OCI-LY1 (cell line): ENCODE measurements around the gene REX1BD.

ENCODE experiments used
- H2AFZ ChIP-seq: fragments of 200-600 bp; sonication (generic), shearing (Covaris generic); 2 replicates; pipeline ENCODE4 v1.6.0; 2014; ENCODE audit warnings: antibody characterized with exemption, mild to moderate bottlenecking, low read length
- H3F3A ChIP-seq: fragments of 200-600 bp; sonication (generic), shearing (Covaris generic); 2 replicates; pipeline ENCODE4 v1.6.0; 2014; ENCODE audit warnings: mild to moderate bottlenecking, antibody characterized with exemption, low read length, moderate library complexity; ENCODE audit not compliant: insufficient read depth
- H3K27ac ChIP-seq: fragments of 200-600 bp; sonication (generic); 2 replicates; pipeline ENCODE4 v1.5.1; 2014; ENCODE audit warnings: low read length, mixed run types, mild to moderate bottlenecking, low read depth; ENCODE audit not compliant: poor library complexity, severe bottlenecking
- H3K27me3 ChIP-seq: fragments of 200-600 bp; sonication (generic); 2 replicates; pipeline ENCODE4 v1.6.0; 2014; ENCODE audit warnings: antibody characterized with exemption, mild to moderate bottlenecking, low read length, moderate library complexity; ENCODE audit not compliant: insufficient read depth
- H3K36me3 ChIP-seq: fragments of 200-600 bp; sonication (generic); 2 replicates; pipeline ENCODE4 v1.6.1; 2014; ENCODE audit warnings: mild to moderate bottlenecking, antibody characterized with exemption, low read length, moderate library complexity, mixed read lengths; ENCODE audit not compliant: insufficient read depth
- H3K4me1 ChIP-seq: fragments of 200-600 bp; sonication (generic); 2 replicates; pipeline ENCODE4 v1.5.1; 2014; ENCODE audit warnings: mild to moderate bottlenecking, low read length, moderate library complexity; ENCODE audit not compliant: insufficient read depth, severe bottlenecking
- H3K4me2 ChIP-seq: fragments of 200-600 bp; sonication (generic), shearing (Covaris generic); 2 replicates; pipeline ENCODE4 v1.6.1; 2014; ENCODE audit warnings: low read length
- H3K4me3 ChIP-seq: fragments of 200-600 bp; sonication (generic); 2 replicates; pipeline ENCODE4 v1.5.1; 2014; ENCODE audit warnings: low read length, low read depth, mild to moderate bottlenecking, mixed read lengths; ENCODE audit not compliant: poor library complexity, severe bottlenecking
- H3K79me2 ChIP-seq: fragments of 200-600 bp; shearing (Covaris generic); 2 replicates; pipeline ENCODE4 v1.6.1; 2016; ENCODE audit warnings: mixed run types, low read length, mixed read lengths; ENCODE audit not compliant: insufficient read depth
- H3K9ac ChIP-seq: fragments of 200-600 bp; sonication (generic), shearing (Covaris generic); 2 replicates; pipeline ENCODE4 v1.6.1; 2014; ENCODE audit warnings: mild to moderate bottlenecking, low read length, mixed read lengths
- H3K9me2 ChIP-seq: fragments of 200-600 bp; sonication (generic), shearing (Covaris generic); 2 replicates; pipeline ENCODE4 v1.6.1; 2014; ENCODE audit warnings: low read depth, mild to moderate bottlenecking, low read length, mixed read lengths
- H3K9me3 ChIP-seq: fragments of 200-600 bp; shearing (Covaris generic); 2 replicates; pipeline ENCODE4 v1.6.1; 2014; ENCODE audit warnings: low read length, mixed read lengths
- H4K20me1 ChIP-seq: fragments of 200-600 bp; sonication (generic), shearing (Covaris generic); 2 replicates; pipeline ENCODE4 v1.6.0; 2016; ENCODE audit warnings: mild to moderate bottlenecking, low read length; ENCODE audit not compliant: insufficient read depth
- EZH2 ChIP-seq: fragments of 200-600 bp; sonication (generic), shearing (Covaris generic); IDR thresholded peaks from 2 replicates; pipeline ENCODE4 v1.8.0; 2017; ENCODE audit warnings: borderline replicate concordance, mixed run types, mild to moderate bottlenecking, antibody characterized with exemption, low read length, moderate library complexity, mixed read lengths
- TF ChIP-seq, protein P1 (sequence below): fragments of 200-600 bp; sonication (generic), shearing (Covaris generic); IDR thresholded peaks from 2 replicates; pipeline ENCODE4 v1.5.1; 2017; ENCODE audit warnings: mild to moderate bottlenecking, antibody characterized with exemption, low read length, moderate library complexity, mixed read lengths

REX1BD gene

GRCh38 chr19:18571564-18572344 is 16.8 kb upstream of the REX1BD start, which contains the start of gene UBA52:
Gene UBA52, plus strand, starts transcription at chr19:18571857. Its CDS starts 1,444 bp downstream, at chr19:18573301.
- Histone ChIP-seq H3K4me2 (peak within 1 kb of the TSS; percentile 92), H3K79me2 (peaks cover 10% of the 10 kb centered on the region), H2AFZ (no peak within 1 kb of the TSS), H3K27me3 (no peaks in the 10 kb centered on the region), H3K9me2 (no peaks in the 10 kb centered on the region), H3F3A (no peaks in the 10 kb centered on the region), H3K27ac (peak within 1 kb of the TSS; percentile 77), H3K36me3 (peaks cover 72% of the 10 kb centered on the region), H3K4me3 (peak within 1 kb of the TSS; percentile 81), H3K9ac (peak within 1 kb of the TSS; percentile 85), H3K9me3 (no peaks in the 10 kb centered on the region), H3K4me1 (peaks cover 20% of the 10 kb centered on the region), H4K20me1 (no peaks in the 10 kb centered on the region; the same call in 1 of the 2 replicates)
- no peak for TF ChIP-seq EZH2
- TF ChIP-seq, protein P1, sequence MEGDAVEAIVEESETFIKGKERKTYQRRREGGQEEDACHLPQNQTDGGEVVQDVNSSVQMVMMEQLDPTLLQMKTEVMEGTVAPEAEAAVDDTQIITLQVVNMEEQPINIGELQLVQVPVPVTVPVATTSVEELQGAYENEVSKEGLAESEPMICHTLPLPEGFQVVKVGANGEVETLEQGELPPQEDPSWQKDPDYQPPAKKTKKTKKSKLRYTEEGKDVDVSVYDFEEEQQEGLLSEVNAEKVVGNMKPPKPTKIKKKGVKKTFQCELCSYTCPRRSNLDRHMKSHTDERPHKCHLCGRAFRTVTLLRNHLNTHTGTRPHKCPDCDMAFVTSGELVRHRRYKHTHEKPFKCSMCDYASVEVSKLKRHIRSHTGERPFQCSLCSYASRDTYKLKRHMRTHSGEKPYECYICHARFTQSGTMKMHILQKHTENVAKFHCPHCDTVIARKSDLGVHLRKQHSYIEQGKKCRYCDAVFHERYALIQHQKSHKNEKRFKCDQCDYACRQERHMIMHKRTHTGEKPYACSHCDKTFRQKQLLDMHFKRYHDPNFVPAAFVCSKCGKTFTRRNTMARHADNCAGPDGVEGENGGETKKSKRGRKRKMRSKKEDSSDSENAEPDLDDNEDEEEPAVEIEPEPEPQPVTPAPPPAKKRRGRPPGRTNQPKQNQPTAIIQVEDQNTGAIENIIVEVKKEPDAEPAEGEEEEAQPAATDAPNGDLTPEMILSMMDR = no peak

DNA sequence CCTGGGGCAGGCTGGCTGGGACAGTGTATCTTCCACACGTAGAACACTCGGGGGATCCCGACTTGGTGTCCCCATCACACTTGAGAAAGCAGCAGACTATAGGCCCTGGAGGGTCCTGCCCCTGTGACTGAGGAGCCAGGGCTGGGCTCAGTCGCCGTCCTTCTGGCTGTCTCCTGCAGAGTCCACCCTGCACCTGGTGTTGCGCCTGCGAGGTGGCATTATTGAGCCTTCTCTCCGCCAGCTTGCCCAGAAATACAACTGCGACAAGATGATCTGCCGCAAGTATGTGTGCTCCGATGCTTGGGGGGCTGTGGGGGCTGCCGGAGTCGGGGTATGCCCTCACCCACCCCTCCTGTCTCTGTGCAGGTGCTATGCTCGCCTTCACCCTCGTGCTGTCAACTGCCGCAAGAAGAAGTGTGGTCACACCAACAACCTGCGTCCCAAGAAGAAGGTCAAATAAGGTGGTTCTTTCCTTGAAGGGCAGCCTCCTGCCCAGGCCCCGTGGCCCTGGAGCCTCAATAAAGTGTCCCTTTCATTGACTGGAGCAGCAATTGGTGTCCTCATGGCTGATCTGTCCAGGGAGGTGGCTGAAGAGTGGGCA is 13.8 kb upstream of the REX1BD start:
- no peak overlapping the region for H2AFZ ChIP-seq
- H3F3A ChIP-seq = no peaks in the 10 kb centered on the region
- no peaks in the 10 kb centered on the region for H3K27me3 ChIP-seq
- no peak overlapping the region for H3K27ac ChIP-seq
- peaks cover 63% of the 10 kb centered on the region for H3K36me3 ChIP-seq
- H3K9ac ChIP-seq = no peak overlapping the region
- no peak overlapping the region for H3K4me3 ChIP-seq
- peaks cover 10% of the 10 kb centered on the region for H3K79me2 ChIP-seq
- no peaks in the 10 kb centered on the region for H3K9me3 ChIP-seq
- TF ChIP-seq, protein P1 = no peak
- no peak for TF ChIP-seq EZH2
- H4K20me1 ChIP-seq = no peaks in the 10 kb centered on the region; the same call in 1 of the 2 replicates
- H3K4me1 ChIP-seq = peaks cover 20% of the 10 kb centered on the region
- H3K9me2 ChIP-seq = no peaks in the 10 kb centered on the region
- H3K4me2 ChIP-seq = no peak overlapping the region

GRCh38 chr19:18576383-18576782 is 12.2 kb upstream of the REX1BD start:
- H3K36me3 ChIP-seq = peaks cover 60% of the 10 kb centered on the region
- H3K9me3 ChIP-seq = no peaks in the 10 kb centered on the region
- H3K27ac ChIP-seq = no peak overlapping the region
- H3K9me2 ChIP-seq = no peaks in the 10 kb centered on the region
- no peaks in the 10 kb centered on the region for H3F3A ChIP-seq
- H3K79me2 ChIP-seq = peaks cover 10% of the 10 kb centered on the region
- H2AFZ ChIP-seq = no peak overlapping the region
- TF ChIP-seq, protein P1 = no peak
- TF ChIP-seq EZH2 = no peak
- peaks cover 14% of the 10 kb centered on the region for H3K4me1 ChIP-seq
- H3K4me3 ChIP-seq = no peak overlapping the region
- H3K4me2 ChIP-seq = no peak overlapping the region
- H3K9ac ChIP-seq = no peak overlapping the region
- H4K20me1 ChIP-seq = no peaks in the 10 kb centered on the region; the same call in 1 of the 2 replicates
- no peaks in the 10 kb centered on the region for H3K27me3 ChIP-seq
